ENCODE results near the gene BMP4.
"Not testable (repeated sequence)": the region's sequence is repeated elsewhere in the genome, so short reads cannot be mapped to it uniquely, and the experiment has no call there.

Gene BMP4

GRCh38 chr14:53984958-53985357 is 28.3 kb upstream of the BMP4 start:
- peaks cover 15% of the 10 kb centered on the region for H3K9me3 ChIP-seq (ENCODE audit: control insufficient read depth, low read length)
- H3K36me3 ChIP-seq (ENCODE audit: control insufficient read depth, insufficient read depth, low read length); H3K27ac ChIP-seq (ENCODE audit: low read depth, low read length, severe bottlenecking); H3K4me1 ChIP-seq (ENCODE audit: control insufficient read depth, insufficient read depth, low read length, poor library complexity, severe bottlenecking); H3K4me3 ChIP-seq (ENCODE audit: extremely low read depth, insufficient read depth, low read length, poor library complexity, severe bottlenecking): not testable (repeated sequence)
- 65 to 78% methylated on average over 2 of the region's 2 CpGs for WGBS, 2 experiments (ENCODE audit: insufficient coverage in 2 of 2)

- Histone ChIP-seq H3K27ac (ENCODE audit: low read depth, low read length, severe bottlenecking) (no peak overlapping the region), H3K9me3 (ENCODE audit: control insufficient read depth, low read length) (peaks cover 15% of the 10 kb centered on the region), H3K4me1 (ENCODE audit: control insufficient read depth, insufficient read depth, low read length, poor library complexity, severe bottlenecking) (peaks cover 21% of the 10 kb centered on the region), H3K4me3 (ENCODE audit: extremely low read depth, insufficient read depth, low read length, poor library complexity, severe bottlenecking) (no peak overlapping the region), H3K36me3 (ENCODE audit: control insufficient read depth, insufficient read depth, low read length) (no peaks in the 10 kb centered on the region)
These were observed 26.5 kb upstream of the BMP4 start for GRCh38 chr14:53983112-53983511.

GRCh38 chr14:53982546-53982945 is 25.9 kb upstream of the BMP4 start:
- WGBS, 2 experiments (ENCODE audit: insufficient coverage in 2 of 2), result 64 to 67% methylated on average over 1 of the region's 2 CpGs
- Histone ChIP-seq H3K27ac (ENCODE audit: low read depth, low read length, severe bottlenecking) (no peak overlapping the region), H3K9me3 (ENCODE audit: control insufficient read depth, low read length) (peaks cover 15% of the 10 kb centered on the region), H3K4me3 (ENCODE audit: extremely low read depth, insufficient read depth, low read length, poor library complexity, severe bottlenecking) (no peak overlapping the region), H3K4me1 (ENCODE audit: control insufficient read depth, insufficient read depth, low read length, poor library complexity, severe bottlenecking) (peaks cover 23% of the 10 kb centered on the region), H3K36me3 (ENCODE audit: control insufficient read depth, insufficient read depth, low read length) (no peaks in the 10 kb centered on the region)

GRCh38 chr14:53979747-53980642 is 23.4 kb upstream of the BMP4 start:
- 56 to 58% methylated on average over 5 to 6 of the region's 7 CpGs for WGBS, 2 experiments (ENCODE audit: insufficient coverage in 2 of 2)
- peak overlapping the region; percentile 86 for H3K27ac ChIP-seq (ENCODE audit: low read depth, low read length, severe bottlenecking)
- no peak overlapping the region for H3K4me3 ChIP-seq (ENCODE audit: extremely low read depth, insufficient read depth, low read length, poor library complexity, severe bottlenecking)

GRCh38 chr14:53979113-53979681 is 22.6 kb upstream of the BMP4 start:
- WGBS, 2 experiments (ENCODE audit: insufficient coverage in 2 of 2), result 14 to 21% methylated on average over 1 to 2 of the region's 4 CpGs
- peaks cover 4% of the 10 kb centered on the region for H3K9me3 ChIP-seq (ENCODE audit: control insufficient read depth, low read length)
- H3K27ac ChIP-seq (ENCODE audit: low read depth, low read length, severe bottlenecking), result peak overlapping the region; percentile 86
- no peak overlapping the region for H3K4me3 ChIP-seq (ENCODE audit: extremely low read depth, insufficient read depth, low read length, poor library complexity, severe bottlenecking)
- no peaks in the 10 kb centered on the region for H3K36me3 ChIP-seq (ENCODE audit: control insufficient read depth, insufficient read depth, low read length)
- peaks cover 27% of the 10 kb centered on the region for H3K4me1 ChIP-seq (ENCODE audit: control insufficient read depth, insufficient read depth, low read length, poor library complexity, severe bottlenecking)

More at GRCh38 chr14:53979747-53980642, 23.4 kb upstream of the BMP4 start:
- peaks cover 27% of the 10 kb centered on the region for H3K4me1 ChIP-seq (ENCODE audit: control insufficient read depth, insufficient read depth, low read length, poor library complexity, severe bottlenecking)
- peaks cover 11% of the 10 kb centered on the region for H3K9me3 ChIP-seq (ENCODE audit: control insufficient read depth, low read length)
- no peaks in the 10 kb centered on the region for H3K36me3 ChIP-seq (ENCODE audit: control insufficient read depth, insufficient read depth, low read length)

GRCh38 chr14:53978194-53978593 is 21.6 kb upstream of the BMP4 start:
- WGBS, 2 experiments (ENCODE audit: insufficient coverage in 2 of 2), result no CpG with 5 or more reads among the region's 3 CpGs
- Histone ChIP-seq H3K36me3 (ENCODE audit: control insufficient read depth, insufficient read depth, low read length) (no peaks in the 10 kb centered on the region), H3K4me3 (ENCODE audit: extremely low read depth, insufficient read depth, low read length, poor library complexity, severe bottlenecking) (no peak overlapping the region), H3K9me3 (ENCODE audit: control insufficient read depth, low read length) (no peaks in the 10 kb centered on the region), H3K4me1 (ENCODE audit: control insufficient read depth, insufficient read depth, low read length, poor library complexity, severe bottlenecking) (peaks cover 27% of the 10 kb centered on the region), H3K27ac (ENCODE audit: low read depth, low read length, severe bottlenecking) (no peak overlapping the region)

- H3K9me3 ChIP-seq (ENCODE audit: control insufficient read depth, low read length), result no peaks in the 10 kb centered on the region
- H3K27ac ChIP-seq (ENCODE audit: low read depth, low read length, severe bottlenecking), result no peak overlapping the region
- H3K36me3 ChIP-seq (ENCODE audit: control insufficient read depth, insufficient read depth, low read length), result no peaks in the 10 kb centered on the region
- H3K4me1 ChIP-seq (ENCODE audit: control insufficient read depth, insufficient read depth, low read length, poor library complexity, severe bottlenecking), result peaks cover 27% of the 10 kb centered on the region
- 91 to 95% methylated on average over 4 to 5 of the region's 5 CpGs for WGBS, 2 experiments (ENCODE audit: insufficient coverage in 2 of 2)
- no peak overlapping the region for H3K4me3 ChIP-seq (ENCODE audit: extremely low read depth, insufficient read depth, low read length, poor library complexity, severe bottlenecking)
These were observed 18.8 kb upstream of the BMP4 start for GRCh38 chr14:53975444-53975843.

GRCh38 chr14:53971521-53971920 is 14.9 kb upstream of the BMP4 start:
- no CpG with 5 or more reads among the region's 4 CpGs for WGBS, 2 experiments (ENCODE audit: insufficient coverage in 2 of 2)
- H3K4me1 ChIP-seq (ENCODE audit: control insufficient read depth, insufficient read depth, low read length, poor library complexity, severe bottlenecking), result no peaks in the 10 kb centered on the region
- no peak overlapping the region for H3K4me3 ChIP-seq (ENCODE audit: extremely low read depth, insufficient read depth, low read length, poor library complexity, severe bottlenecking)
- H3K27ac ChIP-seq (ENCODE audit: low read depth, low read length, severe bottlenecking), result no peak overlapping the region
- no peaks in the 10 kb centered on the region for H3K9me3 ChIP-seq (ENCODE audit: control insufficient read depth, low read length)
- H3K36me3 ChIP-seq (ENCODE audit: control insufficient read depth, insufficient read depth, low read length), result no peaks in the 10 kb centered on the region

- Histone ChIP-seq H3K4me1 (ENCODE audit: control insufficient read depth, insufficient read depth, low read length, poor library complexity, severe bottlenecking) (peaks cover 4% of the 10 kb centered on the region), H3K36me3 (ENCODE audit: control insufficient read depth, insufficient read depth, low read length) (no peaks in the 10 kb centered on the region), H3K9me3 (ENCODE audit: control insufficient read depth, low read length) (no peaks in the 10 kb centered on the region), H3K27ac (ENCODE audit: low read depth, low read length, severe bottlenecking) (no peak overlapping the region), H3K4me3 (ENCODE audit: extremely low read depth, insufficient read depth, low read length, poor library complexity, severe bottlenecking) (no peak overlapping the region)
These were observed 12.7 kb upstream of the BMP4 start for GRCh38 chr14:53969326-53969725.

GRCh38 chr14:53968726-53969125 is 12.1 kb upstream of the BMP4 start:
- Histone ChIP-seq H3K4me1 (ENCODE audit: control insufficient read depth, insufficient read depth, low read length, poor library complexity, severe bottlenecking) (peaks cover 4% of the 10 kb centered on the region), H3K4me3 (ENCODE audit: extremely low read depth, insufficient read depth, low read length, poor library complexity, severe bottlenecking) (no peak overlapping the region), H3K9me3 (ENCODE audit: control insufficient read depth, low read length) (no peaks in the 10 kb centered on the region), H3K27ac (ENCODE audit: low read depth, low read length, severe bottlenecking) (no peak overlapping the region), H3K36me3 (ENCODE audit: control insufficient read depth, insufficient read depth, low read length) (no peaks in the 10 kb centered on the region)
- WGBS, 2 experiments (ENCODE audit: insufficient coverage in 2 of 2), result 90 to 100% methylated on average over 2 of the region's 3 CpGs

GRCh38 chr14:53967606-53968005 is 11.0 kb upstream of the BMP4 start:
- 83 to 100% methylated on average over 2 of the region's 2 CpGs for WGBS, 2 experiments (ENCODE audit: insufficient coverage in 2 of 2)
- no peaks in the 10 kb centered on the region for H3K9me3 ChIP-seq (ENCODE audit: control insufficient read depth, low read length)
- H3K4me1 ChIP-seq (ENCODE audit: control insufficient read depth, insufficient read depth, low read length, poor library complexity, severe bottlenecking), result peaks cover 4% of the 10 kb centered on the region
- H3K4me3 ChIP-seq (ENCODE audit: extremely low read depth, insufficient read depth, low read length, poor library complexity, severe bottlenecking), result no peak overlapping the region
- H3K27ac ChIP-seq (ENCODE audit: low read depth, low read length, severe bottlenecking), result no peak overlapping the region
- no peaks in the 10 kb centered on the region for H3K36me3 ChIP-seq (ENCODE audit: control insufficient read depth, insufficient read depth, low read length)
